OCI-LY1 (cell line): Measurements from ENCODE around the gene GIPC3.

Source experiments
- CTCF ChIP-seq: fragments of 200-600 bp; sonication (generic), shearing (Covaris generic); IDR thresholded peaks from 2 replicates; pipeline ENCODE4 v1.5.1; 2017; ENCODE audit warnings: mild to moderate bottlenecking, antibody characterized with exemption, low read length, moderate library complexity, mixed read lengths
- EZH2 ChIP-seq: fragments of 200-600 bp; sonication (generic), shearing (Covaris generic); IDR thresholded peaks from 2 replicates; pipeline ENCODE4 v1.8.0; 2017; ENCODE audit warnings: borderline replicate concordance, mixed run types, mild to moderate bottlenecking, antibody characterized with exemption, low read length, moderate library complexity, mixed read lengths

GRCh38 chr19:3585301-3586126 lies at the start of gene GIPC3:
- TF ChIP-seq CTCF (no peak), EZH2 (no peak)
